ENCODE data around the gene PRKRIP1.

PRKRIP1 gene

DNA sequence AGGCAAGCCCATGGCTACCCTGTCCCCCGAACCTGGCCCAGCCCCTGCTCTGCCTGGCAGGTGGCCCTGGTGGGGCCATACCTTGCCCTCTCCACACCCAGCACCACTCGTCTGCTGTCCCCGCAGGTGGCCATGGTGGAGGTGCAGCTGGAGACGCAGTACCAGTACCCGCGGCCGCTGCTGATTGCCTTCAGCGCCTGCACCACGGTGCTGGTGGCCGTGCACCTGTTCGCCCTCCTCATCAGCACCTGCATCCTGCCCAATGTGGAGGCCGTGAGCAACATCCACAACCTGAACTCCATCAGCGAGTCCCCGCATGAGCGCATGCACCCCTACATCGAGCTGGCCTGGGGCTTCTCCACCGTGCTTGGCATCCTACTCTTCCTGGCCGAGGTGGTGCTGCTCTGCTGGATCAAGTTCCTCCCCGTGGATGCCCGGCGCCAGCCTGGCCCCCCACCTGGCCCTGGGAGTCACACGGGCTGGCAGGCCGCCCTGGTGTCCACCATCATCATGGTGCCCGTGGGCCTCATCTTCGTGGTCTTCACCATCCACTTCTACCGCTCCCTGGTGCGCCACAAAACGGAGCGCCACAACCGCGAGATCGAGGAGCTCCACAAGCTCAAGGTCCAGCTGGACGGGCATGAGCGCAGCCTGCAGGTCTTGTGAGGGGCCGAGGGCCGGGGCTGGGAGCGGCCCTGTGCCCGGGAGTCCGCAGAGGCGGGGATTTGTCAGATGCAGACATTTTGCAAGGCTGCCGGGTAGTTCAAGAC, 50.4 kb downstream of the PRKRIP1 start (continued):
- TF ChIP-seq, protein P1, sequence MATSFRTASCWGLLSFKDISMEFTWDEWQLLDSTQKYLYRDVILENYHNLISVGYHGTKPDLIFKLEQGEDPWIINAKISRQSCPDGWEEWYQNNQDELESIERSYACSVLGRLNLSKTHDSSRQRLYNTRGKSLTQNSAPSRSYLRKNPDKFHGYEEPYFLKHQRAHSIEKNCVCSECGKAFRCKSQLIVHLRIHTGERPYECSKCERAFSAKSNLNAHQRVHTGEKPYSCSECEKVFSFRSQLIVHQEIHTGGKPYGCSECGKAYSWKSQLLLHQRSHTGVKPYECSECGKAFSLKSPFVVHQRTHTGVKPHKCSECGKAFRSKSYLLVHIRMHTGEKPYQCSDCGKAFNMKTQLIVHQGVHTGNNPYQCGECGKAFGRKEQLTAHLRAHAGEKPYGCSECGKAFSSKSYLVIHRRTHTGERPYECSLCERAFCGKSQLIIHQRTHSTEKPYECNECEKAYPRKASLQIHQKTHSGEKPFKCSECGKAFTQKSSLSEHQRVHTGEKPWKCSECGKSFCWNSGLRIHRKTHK (tag by site-specific recombination; IDR thresholded peaks at IDR 0.05), result no peak
- no peak for TF ChIP-seq ZNF10 (tag by site-specific recombination; IDR thresholded peaks at IDR 0.05)

DNA sequence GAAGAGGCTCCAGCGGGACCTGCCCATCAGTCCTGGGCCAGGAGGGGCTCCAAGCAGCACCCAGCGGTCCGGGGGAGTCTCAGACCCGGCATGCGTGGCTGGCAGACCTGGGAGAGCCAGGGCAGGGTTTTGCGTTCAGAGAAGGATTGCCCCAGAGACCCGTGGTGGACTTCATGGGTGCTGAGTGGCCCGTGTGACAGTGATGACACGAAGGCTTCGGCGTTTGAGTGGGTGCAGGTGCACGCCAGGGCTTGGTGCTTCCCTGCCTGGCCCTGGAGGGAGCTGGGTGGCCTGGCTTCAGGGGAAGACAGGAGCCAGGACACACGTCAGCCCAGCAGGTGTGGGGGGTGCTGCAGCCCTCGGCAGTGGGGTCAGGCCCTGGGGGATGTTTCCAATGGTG, 51.1 kb downstream of the PRKRIP1 start:
- H3K36me3 ChIP-seq (ENCODE audit: control insufficient read depth in 2 of 2, insufficient read depth in 1 of 2, low read length in 2 of 2), result peaks cover 0 to 18% of the 10 kb centered on the region in 2 experiments; a peak in 2 of 3 replicates
- H3K4me1 ChIP-seq (ENCODE audit: control insufficient read depth, insufficient read depth, low read length), result no peaks in the 10 kb centered on the region
- ChIA-PET CTCF (no interaction called here), POLR2A (interaction anchor here (1.1 kb wide), 1 partner anchor 10 kb away, joined by 3 read pairs; no protein-coding TSS in a partner anchor)
- TF ChIP-seq ZNF2 (tag by site-specific recombination; IDR thresholded peaks at IDR 0.05) (no peak), YY2 (tag by site-specific recombination; IDR thresholded peaks at IDR 0.05) (no peak), ZNF600 (tag by site-specific recombination; IDR thresholded peaks at IDR 0.05) (no peak), SP2 (tag by site-specific recombination; IDR thresholded peaks at IDR 0.05) (no peak), GLI2 (tag by site-specific recombination; IDR thresholded peaks at IDR 0.05; ENCODE audit: borderline replicate concordance, low read depth) (no peak), ZNF514 (tag by site-specific recombination; IDR thresholded peaks at IDR 0.05) (no peak), ZNF37A (tag by site-specific recombination; IDR thresholded peaks at IDR 0.05) (no peak), ZNF629 (tag by site-specific recombination; IDR thresholded peaks at IDR 0.05) (no peak), ZNF747 (tag by site-specific recombination; IDR thresholded peaks at IDR 0.05) (no peak), ZNF423 (tag by site-specific recombination; IDR thresholded peaks at IDR 0.05) (no peak), ZNF837 (tag by site-specific recombination; IDR thresholded peaks at IDR 0.05) (no peak), ZNF302 (tag by site-specific recombination; IDR thresholded peaks at IDR 0.05; ENCODE audit: low read depth) (no peak), ZNF175 (tag by site-specific recombination; IDR thresholded peaks at IDR 0.05) (no peak), ZBTB17 (tag by site-specific recombination; IDR thresholded peaks at IDR 0.05) (no peak)
- TF ChIP-seq, protein P2, sequence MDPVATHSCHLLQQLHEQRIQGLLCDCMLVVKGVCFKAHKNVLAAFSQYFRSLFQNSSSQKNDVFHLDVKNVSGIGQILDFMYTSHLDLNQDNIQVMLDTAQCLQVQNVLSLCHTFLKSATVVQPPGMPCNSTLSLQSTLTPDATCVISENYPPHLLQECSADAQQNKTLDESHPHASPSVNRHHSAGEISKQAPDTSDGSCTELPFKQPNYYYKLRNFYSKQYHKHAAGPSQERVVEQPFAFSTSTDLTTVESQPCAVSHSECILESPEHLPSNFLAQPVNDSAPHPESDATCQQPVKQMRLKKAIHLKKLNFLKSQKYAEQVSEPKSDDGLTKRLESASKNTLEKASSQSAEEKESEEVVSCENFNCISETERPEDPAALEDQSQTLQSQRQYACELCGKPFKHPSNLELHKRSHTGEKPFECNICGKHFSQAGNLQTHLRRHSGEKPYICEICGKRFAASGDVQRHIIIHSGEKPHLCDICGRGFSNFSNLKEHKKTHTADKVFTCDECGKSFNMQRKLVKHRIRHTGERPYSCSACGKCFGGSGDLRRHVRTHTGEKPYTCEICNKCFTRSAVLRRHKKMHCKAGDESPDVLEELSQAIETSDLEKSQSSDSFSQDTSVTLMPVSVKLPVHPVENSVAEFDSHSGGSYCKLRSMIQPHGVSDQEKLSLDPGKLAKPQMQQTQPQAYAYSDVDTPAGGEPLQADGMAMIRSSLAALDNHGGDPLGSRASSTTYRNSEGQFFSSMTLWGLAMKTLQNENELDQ (tag by site-specific recombination; IDR thresholded peaks at IDR 0.05; ENCODE audit: low read depth), result no peak
- TF ChIP-seq, protein P3, sequence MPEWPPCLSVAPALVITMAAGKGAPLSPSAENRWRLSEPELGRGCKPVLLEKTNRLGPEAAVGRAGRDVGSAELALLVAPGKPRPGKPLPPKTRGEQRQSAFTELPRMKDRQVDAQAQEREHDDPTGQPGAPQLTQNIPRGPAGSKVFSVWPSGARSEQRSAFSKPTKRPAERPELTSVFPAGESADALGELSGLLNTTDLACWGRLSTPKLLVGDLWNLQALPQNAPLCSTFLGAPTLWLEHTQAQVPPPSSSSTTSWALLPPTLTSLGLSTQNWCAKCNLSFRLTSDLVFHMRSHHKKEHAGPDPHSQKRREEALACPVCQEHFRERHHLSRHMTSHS (tag by site-specific recombination; IDR thresholded peaks at IDR 0.05), result no peak
- TF ChIP-seq, protein P4, sequence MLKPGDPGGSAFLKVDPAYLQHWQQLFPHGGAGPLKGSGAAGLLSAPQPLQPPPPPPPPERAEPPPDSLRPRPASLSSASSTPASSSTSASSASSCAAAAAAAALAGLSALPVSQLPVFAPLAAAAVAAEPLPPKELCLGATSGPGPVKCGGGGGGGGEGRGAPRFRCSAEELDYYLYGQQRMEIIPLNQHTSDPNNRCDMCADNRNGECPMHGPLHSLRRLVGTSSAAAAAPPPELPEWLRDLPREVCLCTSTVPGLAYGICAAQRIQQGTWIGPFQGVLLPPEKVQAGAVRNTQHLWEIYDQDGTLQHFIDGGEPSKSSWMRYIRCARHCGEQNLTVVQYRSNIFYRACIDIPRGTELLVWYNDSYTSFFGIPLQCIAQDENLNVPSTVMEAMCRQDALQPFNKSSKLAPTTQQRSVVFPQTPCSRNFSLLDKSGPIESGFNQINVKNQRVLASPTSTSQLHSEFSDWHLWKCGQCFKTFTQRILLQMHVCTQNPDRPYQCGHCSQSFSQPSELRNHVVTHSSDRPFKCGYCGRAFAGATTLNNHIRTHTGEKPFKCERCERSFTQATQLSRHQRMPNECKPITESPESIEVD (tag by site-specific recombination; IDR thresholded peaks at IDR 0.05), result no peak
- no peak overlapping the region for H3K4me3 ChIP-seq (ENCODE audit: low read depth, low read length)
- no peaks in the 10 kb centered on the region for H3K9me3 ChIP-seq (ENCODE audit: control insufficient read depth, insufficient read depth, low read depth, low read length)
- no peak overlapping the region for H3K27ac ChIP-seq (ENCODE audit: extremely low read depth, low read depth, low read length)
